ENCODE measurements around the gene NXN.
"Not testable (repeated sequence)": the region's sequence is repeated elsewhere in the genome, so short reads cannot be mapped to it uniquely, and the experiment has no call there.

Gene NXN

DNA sequence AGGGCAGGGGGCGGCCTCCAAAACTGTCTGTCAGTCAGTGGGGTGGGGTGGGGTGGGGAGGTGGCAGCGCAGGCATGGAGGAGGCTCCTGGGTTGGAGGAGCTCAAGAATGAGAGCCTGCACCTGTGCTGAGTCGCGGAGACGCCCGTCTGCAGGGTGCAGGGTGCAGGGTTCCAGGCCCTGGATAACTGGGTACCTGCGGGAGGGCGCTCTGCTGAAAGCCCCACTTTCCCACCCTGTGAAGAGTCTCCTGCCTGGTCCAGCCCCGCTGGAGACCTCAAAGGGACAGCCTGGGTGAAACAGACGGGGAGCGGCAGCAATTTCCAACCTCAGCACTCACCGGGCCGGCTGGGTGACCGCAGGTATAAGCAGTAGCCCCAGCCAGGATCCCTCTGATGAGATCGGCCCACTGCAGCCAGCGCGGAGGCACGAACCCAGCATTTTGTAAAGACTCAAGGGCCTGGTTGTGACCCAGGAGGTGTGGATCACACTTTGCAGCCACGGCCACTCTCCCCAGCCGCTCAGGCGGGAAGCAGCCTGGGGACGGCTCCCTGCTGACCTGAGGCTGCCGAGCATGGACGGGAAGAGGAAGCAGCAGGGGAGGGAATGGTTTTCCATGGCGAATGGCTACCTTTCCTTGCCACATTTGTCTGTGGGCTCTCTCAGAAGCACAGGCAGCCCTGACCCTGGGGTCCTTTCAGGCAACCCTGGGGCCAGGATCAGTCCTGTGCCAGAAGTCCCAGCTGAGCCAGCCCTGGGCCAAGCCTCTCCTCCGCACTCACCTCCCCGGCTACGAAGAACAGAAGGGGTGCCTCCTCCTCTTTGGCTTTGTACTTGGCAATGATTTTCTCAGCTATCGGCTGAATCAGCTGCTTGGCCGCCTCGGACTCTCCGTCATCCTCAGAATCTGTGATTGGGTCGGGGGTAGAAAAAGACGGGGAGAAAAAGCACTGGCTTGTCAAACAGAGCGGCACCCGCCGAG lies 176.4 kb downstream of the NXN start:
- no peak for DNase-seq (ENCODE audit: low read depth in 2 of 2, low spot score in 1 of 2)

DNA sequence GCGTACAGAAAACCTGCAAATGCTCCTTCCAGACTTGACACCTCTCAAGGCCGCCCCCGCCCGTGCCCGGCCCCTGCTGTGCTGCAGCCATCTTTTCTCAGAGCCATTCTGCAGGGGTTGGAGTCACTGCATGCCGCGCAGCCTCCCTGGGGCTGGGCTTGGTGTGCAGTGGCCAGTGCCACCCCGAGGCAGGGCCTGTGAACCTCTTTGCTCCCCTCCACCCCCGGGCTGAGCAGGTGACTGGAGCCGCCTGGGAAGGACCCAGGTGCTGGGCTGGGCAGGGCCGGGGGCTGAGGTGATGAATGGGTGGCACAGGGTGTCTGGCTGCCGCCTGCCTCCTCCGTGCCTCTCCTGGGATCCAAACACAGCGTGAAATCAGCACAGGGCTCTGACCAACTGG lies 177.1 kb downstream of the NXN start:
- DNase-seq (ENCODE audit: low read depth in 2 of 2, low spot score in 1 of 2), result no peak

DNA sequence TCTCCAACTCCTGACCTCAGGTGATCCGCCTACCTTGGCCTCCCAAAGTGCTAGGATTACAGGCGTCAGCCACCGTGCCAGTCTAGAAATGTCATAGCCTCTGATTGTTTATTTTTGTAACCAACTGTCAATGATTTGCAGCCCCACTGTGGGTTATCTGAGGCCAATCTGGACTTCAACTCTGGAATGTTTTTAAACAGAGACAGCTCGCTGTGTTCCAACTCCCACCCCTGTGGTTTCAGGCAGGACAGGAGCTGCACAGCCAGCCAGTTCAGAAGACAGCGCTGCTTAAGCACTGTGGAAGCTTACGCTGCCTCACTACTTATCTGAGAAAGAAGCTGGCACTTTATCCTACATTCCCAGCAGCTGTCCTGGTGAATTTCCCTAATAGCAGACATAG lies 177.9 kb downstream of the NXN start:
- no peak for DNase-seq (ENCODE audit: low read depth in 2 of 2, low spot score in 1 of 2)

DNA sequence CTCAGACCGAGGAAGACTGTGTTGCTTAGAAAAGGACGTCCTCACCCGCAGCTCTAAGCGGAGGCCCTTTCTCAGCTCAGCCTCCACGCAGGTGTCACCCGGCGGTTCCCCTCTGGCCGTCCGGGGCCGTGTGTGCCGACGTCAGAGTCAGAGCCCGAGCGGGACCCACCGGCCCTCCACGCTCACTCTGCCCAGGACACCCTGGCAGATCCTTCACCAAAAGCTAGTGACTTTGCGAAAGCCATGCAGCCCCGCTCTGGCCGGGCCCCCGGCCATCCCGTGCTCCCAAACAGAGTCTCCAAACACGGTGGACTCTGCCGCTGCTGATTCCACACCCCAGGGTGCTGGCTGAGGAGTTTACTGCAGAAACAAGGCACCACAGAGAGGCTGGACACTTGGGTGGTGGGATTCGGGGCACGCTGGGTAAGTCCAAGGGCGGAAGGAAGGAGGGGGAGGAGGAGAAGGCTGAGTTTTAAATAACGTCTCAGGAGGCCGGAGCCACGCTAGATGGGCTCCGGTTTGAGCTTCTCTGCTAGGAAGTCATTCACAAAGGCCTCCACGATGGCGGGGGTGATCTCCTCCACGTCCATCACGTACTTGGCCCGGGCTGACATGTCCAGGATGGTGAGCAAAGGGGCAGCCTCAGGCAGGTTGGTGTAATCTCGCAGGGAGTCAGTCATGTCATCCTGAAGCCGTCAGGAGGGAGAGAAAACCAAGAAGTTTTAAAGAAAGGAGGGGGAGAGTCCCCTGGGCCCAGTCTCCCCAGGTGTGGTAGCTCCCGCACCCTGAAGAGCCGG lies 178.9 kb downstream of the NXN start:
- DNase-seq (ENCODE audit: low read depth in 2 of 2, low spot score in 1 of 2), result no peak

GRCh38 chr17:799261-799660 lies 180.3 kb downstream of the NXN start:
- no peak for DNase-seq (ENCODE audit: low read depth in 2 of 2, low spot score in 1 of 2)

- no peak for DNase-seq (ENCODE audit: low read depth in 2 of 2, low spot score in 1 of 2)
Measured at GRCh38 chr17:798246-798645, 181.3 kb downstream of the NXN start.

GRCh38 chr17:797236-797840 lies 182.2 kb downstream of the NXN start:
- DNase-seq (ENCODE audit: low read depth in 2 of 2, low spot score in 1 of 2), result no peak

- no peak for DNase-seq (ENCODE audit: low read depth in 2 of 2, low spot score in 1 of 2)
Measured at GRCh38 chr17:796609-797008, 183.0 kb downstream of the NXN start.

DNA sequence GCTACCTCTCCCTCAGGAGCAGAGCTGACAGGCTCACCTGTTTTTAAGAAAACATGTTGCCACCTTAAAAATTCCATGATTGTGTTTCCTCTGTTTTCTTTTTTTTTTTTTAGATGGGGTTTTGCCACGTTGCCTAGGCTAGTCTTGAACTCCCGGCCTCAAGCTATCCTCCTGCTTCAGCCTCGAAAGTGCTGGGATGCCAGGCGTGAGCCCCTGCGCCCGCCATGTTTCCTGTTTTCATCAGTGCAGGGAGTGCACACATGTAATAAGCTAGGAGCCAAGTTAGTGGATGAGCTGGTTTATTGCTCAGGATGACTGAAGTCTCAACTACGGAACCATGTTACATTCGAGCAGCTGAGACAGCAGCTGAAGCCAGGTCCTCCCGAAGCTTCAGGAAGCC lies 183.9 kb downstream of the NXN start:
- DNase-seq (ENCODE audit: low read depth in 2 of 2, low spot score in 1 of 2), result no peak

GRCh38 chr17:795276-795675 lies 184.3 kb downstream of the NXN start:
- DNase-seq (ENCODE audit: low read depth in 2 of 2, low spot score in 1 of 2), result no peak

- DNase-seq (ENCODE audit: low read depth in 2 of 2, low spot score in 1 of 2), result no peak
Measured at GRCh38 chr17:794876-795275, 184.7 kb downstream of the NXN start.

GRCh38 chr17:792277-792676 lies 187.3 kb downstream of the NXN start:
- no peak for DNase-seq (ENCODE audit: low read depth in 2 of 2, low spot score in 1 of 2)

- no peak for DNase-seq (ENCODE audit: low read depth in 2 of 2, low spot score in 1 of 2)
Measured at GRCh38 chr17:791829-792228, 187.7 kb downstream of the NXN start.

- DNase-seq (ENCODE audit: low read depth in 2 of 2, low spot score in 1 of 2), result not testable (repeated sequence)
Measured at GRCh38 chr17:790874-791247, 188.7 kb downstream of the NXN start.

DNA sequence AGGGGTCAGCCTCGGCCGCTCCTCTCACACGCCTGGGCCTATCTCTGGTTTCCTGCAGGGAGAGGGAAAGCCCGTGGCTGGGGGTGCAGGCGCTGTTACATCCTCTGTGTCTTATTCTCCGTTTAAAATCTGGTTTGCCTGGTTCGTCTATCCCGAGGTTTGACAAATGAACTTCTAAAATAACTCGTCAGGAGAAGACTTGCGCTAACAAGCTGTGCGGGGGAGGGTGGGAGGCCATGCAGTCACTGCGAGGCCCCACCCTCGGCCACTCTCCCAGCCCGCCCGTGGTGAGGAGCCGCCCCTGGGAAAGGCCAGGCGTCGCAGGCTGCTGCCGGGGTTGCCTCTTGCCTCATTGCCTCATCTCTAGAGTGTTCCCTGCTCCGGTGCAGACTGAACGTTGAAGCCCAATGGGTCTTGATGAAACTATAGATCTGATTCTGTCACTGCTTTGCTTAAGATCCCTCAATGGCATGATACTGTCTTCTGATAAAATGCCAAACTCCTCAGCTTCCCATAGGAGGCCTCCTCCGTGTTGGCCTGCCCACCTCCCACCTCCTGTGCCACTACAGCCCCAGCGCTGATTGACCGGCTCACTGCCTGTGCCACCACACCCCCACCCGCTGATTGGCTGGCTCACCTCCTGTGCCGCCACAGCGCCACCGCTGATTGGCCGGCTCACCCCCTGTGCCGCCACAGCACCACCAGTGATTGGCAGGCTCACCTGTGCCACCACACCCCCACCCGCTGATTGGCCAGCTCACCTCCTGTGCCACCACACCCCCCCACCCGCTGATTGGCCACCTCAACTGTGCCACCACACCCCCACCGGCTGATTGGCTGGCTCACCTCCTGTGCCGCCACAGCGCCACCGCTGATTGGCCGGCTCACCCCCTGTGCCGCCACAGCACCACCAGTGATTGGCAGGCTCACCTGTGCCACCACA lies 189.4 kb downstream of the NXN start:
- DNase-seq (ENCODE audit: low read depth in 2 of 2, low spot score in 1 of 2), result not testable (repeated sequence)

- no peak for DNase-seq (ENCODE audit: low read depth in 2 of 2, low spot score in 1 of 2)
Measured at GRCh38 chr17:789160-789840, 190.3 kb downstream of the NXN start.

DNA sequence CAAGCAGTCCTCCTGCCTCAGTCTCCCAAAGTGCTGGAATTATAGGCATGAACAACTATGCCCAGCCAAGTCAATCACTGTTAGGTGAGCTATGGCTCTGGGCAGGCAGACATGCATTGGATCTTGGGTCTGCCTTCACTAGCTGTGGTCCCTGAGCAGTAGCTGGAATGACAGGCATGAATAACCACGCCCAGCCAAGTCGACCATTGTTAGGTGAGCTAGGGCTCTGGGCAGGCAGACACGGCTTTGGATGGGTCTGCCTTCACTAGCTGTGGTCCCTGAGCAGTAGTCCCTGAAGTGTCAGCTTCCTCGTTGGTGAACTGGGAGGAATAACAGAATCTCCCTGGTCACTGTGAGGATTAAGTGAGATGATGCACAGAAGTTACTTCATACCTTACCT lies 191.0 kb downstream of the NXN start:
- DNase-seq (ENCODE audit: low read depth in 2 of 2, low spot score in 1 of 2), result no peak

GRCh38 chr17:787641-788221 lies 191.8 kb downstream of the NXN start:
- no peak for DNase-seq (ENCODE audit: low read depth in 2 of 2, low spot score in 1 of 2)

DNA sequence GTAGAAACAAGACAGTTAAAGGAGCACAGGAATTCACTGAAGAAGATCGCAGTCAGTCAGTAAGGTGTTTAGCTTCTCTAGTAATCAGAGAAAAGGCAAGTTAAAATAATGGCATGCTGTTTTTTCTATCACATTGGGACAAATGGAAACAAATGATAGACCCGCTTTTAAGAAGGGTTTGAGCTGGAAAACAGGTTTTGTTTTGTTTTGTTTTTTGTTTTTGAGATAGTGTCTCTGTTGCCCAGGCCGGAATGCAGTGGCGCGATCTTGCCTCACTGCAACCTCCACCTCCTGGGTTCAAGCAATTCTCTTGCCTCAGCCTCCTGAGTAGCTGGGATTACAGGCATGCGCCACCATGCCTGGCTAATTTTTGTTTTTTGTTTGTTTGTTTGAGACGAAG lies 193.7 kb downstream of the NXN start:
- DNase-seq (ENCODE audit: low read depth in 2 of 2, low spot score in 1 of 2), result not testable (repeated sequence)

- no peak for DNase-seq (ENCODE audit: low read depth in 2 of 2, low spot score in 1 of 2)
Measured at GRCh38 chr17:784143-784542, 195.4 kb downstream of the NXN start.
